H9 (cell line): ENCODE results near the gene TOP3B. TPM values are rescaled to one million over a fixed set of nuclear protein-coding genes. Genes with fewer than 3 reads are reported as not detected.

Experiments
- DNase-seq: peaks from one replicate; pipeline ENCODE4 v3.0.0-alpha.2; 2017
- H2AFZ ChIP-seq: one replicate; pipeline ENCODE4 v1.6.1; 2013; ENCODE audit warnings: mild to moderate bottlenecking, low read length, control low read depth, moderate library complexity
- H2AK5ac ChIP-seq: 2 replicates; pipeline ENCODE4 v1.6.1; 2013; ENCODE audit warnings: low read length, control low read depth, mixed read lengths; ENCODE audit not compliant: insufficient read length
- H2BK120ac ChIP-seq: one replicate; pipeline ENCODE4 v1.6.1; 2013; ENCODE audit warnings: low read depth, mild to moderate bottlenecking, low read length, control low read depth, inconsistent platforms; ENCODE audit not compliant: poor library complexity, severe bottlenecking
- H2BK12ac ChIP-seq: 2 replicates; pipeline ENCODE4 v1.6.1; 2013; ENCODE audit warnings: low read length, control low read depth, mixed read lengths, low read depth; ENCODE audit not compliant: insufficient read length
- H2BK15ac ChIP-seq: 2 replicates; pipeline ENCODE4 v1.6.1; 2013; ENCODE audit warnings: low read depth, low read length, control low read depth
- H2BK20ac ChIP-seq: one replicate; pipeline ENCODE4 v1.6.1; 2013; ENCODE audit warnings: low read depth, mild to moderate bottlenecking, low read length, control low read depth, inconsistent platforms; ENCODE audit not compliant: poor library complexity, severe bottlenecking
- H2BK5ac ChIP-seq: 2 replicates; pipeline ENCODE4 v1.6.1; 2013; ENCODE audit warnings: low read length, control low read depth, mixed read lengths; ENCODE audit not compliant: insufficient read length
- H3K14ac ChIP-seq: 2 replicates; pipeline ENCODE4 v1.6.1; 2013; ENCODE audit warnings: low read length, control low read depth; ENCODE audit not compliant: insufficient read depth
- H3K18ac ChIP-seq: 2 replicates; pipeline ENCODE4 v1.6.1; 2013; ENCODE audit warnings: low read depth, mild to moderate bottlenecking, mixed read lengths, low read length, control low read depth; ENCODE audit not compliant: insufficient read length
- H3K23ac ChIP-seq: 2 replicates; pipeline ENCODE4 v1.6.1; 2013; ENCODE audit warnings: low read length, control low read depth, mixed read lengths, low read depth; ENCODE audit not compliant: insufficient read length
- H3K23me2 ChIP-seq: 2 replicates; pipeline ENCODE4 v1.6.1; 2013; ENCODE audit warnings: low read depth, mild to moderate bottlenecking, mixed read lengths, low read length, control low read depth; ENCODE audit not compliant: insufficient read length, poor library complexity, severe bottlenecking
- H3K27ac ChIP-seq: 2 replicates; pipeline ENCODE4 v1.5.1; 2013; ENCODE audit warnings: low read length, control low read depth, mixed read lengths, low read depth; ENCODE audit not compliant: insufficient read length
- H3K27me3 ChIP-seq: 2 replicates; pipeline ENCODE4 v1.6.1; 2013; ENCODE audit warnings: low read length, control low read depth, inconsistent platforms; ENCODE audit not compliant: insufficient read depth
- H3K4ac ChIP-seq: 2 replicates; pipeline ENCODE4 v1.6.1; 2013; ENCODE audit warnings: low read depth, mild to moderate bottlenecking, control low read depth, inconsistent platforms, low read length, moderate library complexity
- H3K4me1 ChIP-seq: 2 replicates; pipeline ENCODE4 v1.6.1; 2013; ENCODE audit warnings: low read length, control low read depth, inconsistent platforms; ENCODE audit not compliant: insufficient read depth
- H3K4me2 ChIP-seq: 2 replicates; pipeline ENCODE4 v1.6.1; 2013; ENCODE audit warnings: low read length, control low read depth, mixed read lengths; ENCODE audit not compliant: insufficient read length, insufficient read depth
- H3K56ac ChIP-seq: 2 replicates; pipeline ENCODE4 v1.6.1; 2013; ENCODE audit warnings: low read depth, mild to moderate bottlenecking, mixed read lengths, low read length, control low read depth; ENCODE audit not compliant: insufficient read length
- H3K79me1 ChIP-seq: 2 replicates; pipeline ENCODE4 v1.6.1; 2013; ENCODE audit warnings: low read depth, mild to moderate bottlenecking, moderate library complexity, low read length, control low read depth, inconsistent platforms; ENCODE audit not compliant: insufficient read depth, poor library complexity, severe bottlenecking
- H3K79me2 ChIP-seq: 2 replicates; pipeline ENCODE4 v1.6.1; 2013; ENCODE audit warnings: low read length, control low read depth, inconsistent platforms; ENCODE audit not compliant: insufficient read depth
- H3K9ac ChIP-seq: 2 replicates; pipeline ENCODE4 v1.6.1; 2013; ENCODE audit warnings: low read length, control low read depth, mixed read lengths; ENCODE audit not compliant: insufficient read length; ENCODE audit errors: extremely low read depth
- H3K9me3 ChIP-seq: one replicate; pipeline ENCODE4 v1.6.1; 2013; ENCODE audit warnings: low read depth, low read length, inconsistent platforms; ENCODE audit not compliant: control insufficient read depth
- H3T11ph ChIP-seq: one replicate; pipeline ENCODE4 v1.6.1; 2013; ENCODE audit warnings: mild to moderate bottlenecking, low read length, control low read depth, inconsistent platforms
- H4K20me1 ChIP-seq: one replicate; pipeline ENCODE4 v1.6.1; 2013; ENCODE audit not compliant: control insufficient read depth, insufficient read length, insufficient read depth
- H4K5ac ChIP-seq: 2 replicates; pipeline ENCODE4 v1.6.1; 2013; ENCODE audit warnings: low read depth, mild to moderate bottlenecking, mixed read lengths, low read length, control low read depth; ENCODE audit not compliant: insufficient read length
- H4K8ac ChIP-seq: replicated peaks from 2 replicates; pipeline ENCODE4 v1.6.1; 2013; ENCODE audit warnings: low read length, control low read depth, mixed read lengths, low read depth; ENCODE audit not compliant: insufficient read length
- H4K91ac ChIP-seq: 2 replicates; pipeline ENCODE4 v1.6.1; 2013; ENCODE audit warnings: low read depth, mild to moderate bottlenecking, moderate library complexity, mixed read lengths, low read length, control low read depth; ENCODE audit not compliant: insufficient read length
- H3K27ac Mint-ChIP-seq, 3 experiments: 2 replicates in 2 of 3; 3 replicates in 1 of 3; pipeline ENCODE4 v1.8.0; 2020 to 2021; ENCODE audit warnings: mixed read lengths in 3 of 3, mild to moderate bottlenecking in 1 of 3, moderate library complexity in 1 of 3
- H3K27me3 Mint-ChIP-seq: 2 replicates; pipeline ENCODE4 v1.8.0; 2021; ENCODE audit warnings: low read depth, mild to moderate bottlenecking, moderate library complexity, mixed read lengths
- H3K36me3 Mint-ChIP-seq, 3 experiments: 2 replicates in 2 of 3; 3 replicates in 1 of 3; pipeline ENCODE4 v1.8.0; 2020 to 2021; ENCODE audit warnings: low read depth in 3 of 3, mixed read lengths in 3 of 3; ENCODE audit not compliant: insufficient read depth in 1 of 3
- H3K4me1 Mint-ChIP-seq, 2 experiments: 2 replicates each; pipeline ENCODE4 v1.8.0; 2020; ENCODE audit warnings: mixed read lengths in 2 of 2
- H3K4me3 Mint-ChIP-seq, 2 experiments: 2 replicates in 1 of 2; 3 replicates in 1 of 2; pipeline ENCODE4 v1.8.0; 2020 to 2021; ENCODE audit warnings: mild to moderate bottlenecking in 2 of 2, mixed read lengths in 2 of 2, moderate library complexity in 1 of 2
- H3K9me3 Mint-ChIP-seq, 2 experiments: 2 replicates in 1 of 2; 3 replicates in 1 of 2; pipeline ENCODE4 v1.8.0; 2020; ENCODE audit warnings: mild to moderate bottlenecking in 2 of 2, mixed read lengths in 2 of 2, moderate library complexity in 1 of 2
- WGBS: extraction: QIAGEN DNeasy Blood & Tissue Kit; methylation state at CpG from one replicate; pipeline ENCODE4 v1.1.7; 2013; ENCODE audit warnings: missing lambda C conversion rate, low lambda C conversion rate, mixed read lengths; ENCODE audit not compliant: insufficient read length; ENCODE audit errors: extremely low coverage; 5-methylcytosine and 5-hydroxymethylcytosine counted together
- total RNA-seq: library from RNA; stranded (reverse); gene quantifications from 2 replicates; pipeline ENCODE4 v1.2.1, GENCODE V29; 2021
- TF ChIP-seq, protein P1 (sequence below): fragments of 200-600 bp; sonication (generic); conservative IDR thresholded peaks from 3 replicates; pipeline ENCODE4 v1.8.0; 2021; ENCODE audit warnings: antibody characterized with exemption, mild to moderate bottlenecking

TOP3B gene
- total RNA-seq, 1 experiment from 2014 or later = 55.2 TPM

GRCh38 chr22:21962655-21962949 lies 20.0 kb downstream of the TOP3B start:
- Histone ChIP-seq H3K23ac (no peak overlapping the region), H3K23me2 (no peaks in the 10 kb centered on the region), H3K4me1 (no peaks in the 10 kb centered on the region), H2BK15ac (no peak overlapping the region), H3K9ac (no peak overlapping the region), H3K27ac (no peak overlapping the region), H3K79me1 (no peaks in the 10 kb centered on the region), H3K18ac (no peak overlapping the region), H3K14ac (no peak overlapping the region), H3K79me2 (no peaks in the 10 kb centered on the region), H2BK20ac (no peak overlapping the region), H2BK12ac (no peak overlapping the region), H4K8ac (no peak overlapping the region), H3T11ph (no peak overlapping the region), H4K91ac (no peak overlapping the region), H4K5ac (no peak overlapping the region), H3K4ac (no peak overlapping the region), H2BK5ac (no peak overlapping the region), H2BK120ac (no peak overlapping the region), H2AK5ac (no peak overlapping the region), H3K56ac (no peak overlapping the region), H4K20me1 (no peaks in the 10 kb centered on the region), H2AFZ (no peak overlapping the region), H3K27me3 (no peaks in the 10 kb centered on the region), H3K9me3 (no peaks in the 10 kb centered on the region), H3K4me2 (no peak overlapping the region)
- TF ChIP-seq, protein P1, sequence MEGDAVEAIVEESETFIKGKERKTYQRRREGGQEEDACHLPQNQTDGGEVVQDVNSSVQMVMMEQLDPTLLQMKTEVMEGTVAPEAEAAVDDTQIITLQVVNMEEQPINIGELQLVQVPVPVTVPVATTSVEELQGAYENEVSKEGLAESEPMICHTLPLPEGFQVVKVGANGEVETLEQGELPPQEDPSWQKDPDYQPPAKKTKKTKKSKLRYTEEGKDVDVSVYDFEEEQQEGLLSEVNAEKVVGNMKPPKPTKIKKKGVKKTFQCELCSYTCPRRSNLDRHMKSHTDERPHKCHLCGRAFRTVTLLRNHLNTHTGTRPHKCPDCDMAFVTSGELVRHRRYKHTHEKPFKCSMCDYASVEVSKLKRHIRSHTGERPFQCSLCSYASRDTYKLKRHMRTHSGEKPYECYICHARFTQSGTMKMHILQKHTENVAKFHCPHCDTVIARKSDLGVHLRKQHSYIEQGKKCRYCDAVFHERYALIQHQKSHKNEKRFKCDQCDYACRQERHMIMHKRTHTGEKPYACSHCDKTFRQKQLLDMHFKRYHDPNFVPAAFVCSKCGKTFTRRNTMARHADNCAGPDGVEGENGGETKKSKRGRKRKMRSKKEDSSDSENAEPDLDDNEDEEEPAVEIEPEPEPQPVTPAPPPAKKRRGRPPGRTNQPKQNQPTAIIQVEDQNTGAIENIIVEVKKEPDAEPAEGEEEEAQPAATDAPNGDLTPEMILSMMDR = no peak
- Mint-ChIP-seq H3K9me3 (no peaks in the 10 kb centered on the region; a peak in 1 of 5 replicates), H3K27ac (peak overlapping the region in 1 of 3 experiments; percentile 57; a peak in 1 of 7 replicates), H3K27me3 (peaks cover 2% of the 10 kb centered on the region; the same call in 1 of the 2 replicates), H3K36me3 (peaks cover 47 to 78% (median 67%) of the 10 kb centered on the region in 3 experiments), H3K4me1 (no peaks in the 10 kb centered on the region), H3K4me3 (no peak overlapping the region)
- WGBS = no CpG with 5 or more reads among the region's 11 CpGs
- no peak for DNase-seq
